NCI-H2081 treated with DMSO at 0.1 percent for 48 hours (cell line): ENCODE results near the gene OR5B17.
"Not testable (repeated sequence)": the region's sequence is repeated elsewhere in the genome, so short reads cannot be mapped to it uniquely, and the experiment has no call there.

Experiments
- DNase-seq: peaks from one replicate; lab custom pipeline; 2025; lab: John Stamatoyannopoulos, UW

OR5B17 gene

GRCh38 chr11:58358969-58359368 lies at the start of gene OR5B17:
Gene OR5B17 (minus strand): TSS chr11:58359069. CDS start chr11:58359069, 0 bp downstream.
- DNase-seq: no peak

- no peak for DNase-seq
Measured at GRCh38 chr11:58406774-58407173, 47.9 kb upstream of the OR5B17 start, which contains the start of gene OR5B3. Gene OR5B3 (minus strand): TSS chr11:58406874. CDS start chr11:58403409, 3,465 bp downstream.

GRCh38 chr11:58399622-58400021 lies 40.8 kb upstream of the OR5B17 start:
- DNase-seq: not testable (repeated sequence)

- DNase-seq: no peak
Measured at GRCh38 chr11:58395581-58395980, 36.7 kb upstream of the OR5B17 start.

- DNase-seq: no peak
Measured at GRCh38 chr11:58394195-58394594, 35.3 kb upstream of the OR5B17 start.

GRCh38 chr11:58392746-58393145 lies 33.9 kb upstream of the OR5B17 start:
- no peak for DNase-seq

GRCh38 chr11:58391879-58392278 lies 33.0 kb upstream of the OR5B17 start:
- DNase-seq: no peak

GRCh38 chr11:58390551-58391063 lies 31.7 kb upstream of the OR5B17 start:
- no peak for DNase-seq

- no peak for DNase-seq
Measured at GRCh38 chr11:58354727-58355126, 4.1 kb downstream of the OR5B17 start.

GRCh38 chr11:58345204-58345603 lies 13.7 kb downstream of the OR5B17 start:
- no peak for DNase-seq

GRCh38 chr11:58334708-58335107 lies 24.2 kb downstream of the OR5B17 start:
- no peak for DNase-seq

- DNase-seq: no peak
Measured at GRCh38 chr11:58330861-58331260, 28.0 kb downstream of the OR5B17 start.

GRCh38 chr11:58318532-58318931 lies 40.3 kb downstream of the OR5B17 start:
- DNase-seq: no peak

GRCh38 chr11:58316142-58316541 lies 42.7 kb downstream of the OR5B17 start:
- DNase-seq: no peak
